ENCODE data around the gene IER2.

- TF ChIP-seq, protein P1, sequence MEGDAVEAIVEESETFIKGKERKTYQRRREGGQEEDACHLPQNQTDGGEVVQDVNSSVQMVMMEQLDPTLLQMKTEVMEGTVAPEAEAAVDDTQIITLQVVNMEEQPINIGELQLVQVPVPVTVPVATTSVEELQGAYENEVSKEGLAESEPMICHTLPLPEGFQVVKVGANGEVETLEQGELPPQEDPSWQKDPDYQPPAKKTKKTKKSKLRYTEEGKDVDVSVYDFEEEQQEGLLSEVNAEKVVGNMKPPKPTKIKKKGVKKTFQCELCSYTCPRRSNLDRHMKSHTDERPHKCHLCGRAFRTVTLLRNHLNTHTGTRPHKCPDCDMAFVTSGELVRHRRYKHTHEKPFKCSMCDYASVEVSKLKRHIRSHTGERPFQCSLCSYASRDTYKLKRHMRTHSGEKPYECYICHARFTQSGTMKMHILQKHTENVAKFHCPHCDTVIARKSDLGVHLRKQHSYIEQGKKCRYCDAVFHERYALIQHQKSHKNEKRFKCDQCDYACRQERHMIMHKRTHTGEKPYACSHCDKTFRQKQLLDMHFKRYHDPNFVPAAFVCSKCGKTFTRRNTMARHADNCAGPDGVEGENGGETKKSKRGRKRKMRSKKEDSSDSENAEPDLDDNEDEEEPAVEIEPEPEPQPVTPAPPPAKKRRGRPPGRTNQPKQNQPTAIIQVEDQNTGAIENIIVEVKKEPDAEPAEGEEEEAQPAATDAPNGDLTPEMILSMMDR (IDR thresholded peaks at IDR 0.05), result no peak
- no peak for TF ChIP-seq POLR2A (IDR thresholded peaks at IDR 0.05)
Measured at GRCh38 chr19:13138171-13138915, 11.9 kb upstream of the IER2 start.
